Activated CD4-positive, alpha-beta T cell treated with anti-CD3 and anti-CD28 coated beads, Interleukin-2, Interleukin-4, amounts not matched to agents 100 ng/mL and 50 ng/mL, durations not matched to agents 16 hours and 8 hours (primary cell): ENCODE results near the gene KLK6.

Source experiments
- DNase-seq: peaks from one replicate; pipeline ENCODE4 v3.0.0-alpha.2; 2020; ENCODE audit warnings: low spot score

Gene KLK6

DNA sequence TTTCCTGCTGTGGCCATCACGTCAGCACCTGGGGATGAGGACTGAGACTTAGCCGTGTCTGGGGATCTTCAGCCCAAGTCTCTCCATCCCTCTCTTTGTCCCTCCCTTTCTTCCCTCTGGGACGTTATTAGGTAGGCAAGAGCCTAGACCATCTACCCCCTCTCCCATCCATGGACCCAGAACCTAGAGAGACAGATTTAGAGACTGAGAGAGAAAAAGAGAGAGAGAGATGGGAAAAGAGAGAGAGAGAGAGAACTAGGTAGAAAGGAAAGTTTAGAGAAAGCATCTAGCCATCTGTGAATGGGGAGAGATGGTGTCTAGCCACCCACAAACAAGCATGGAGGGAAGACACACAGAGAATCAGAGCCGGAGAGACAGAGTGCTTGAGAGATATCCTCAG, 58.7 kb downstream of the KLK6 start:
- DNase-seq: no peak

- DNase-seq: peak; percentile 32
Observed at GRCh38 chr19:50909240-50910070, 59.9 kb downstream of the KLK6 start.
